Stimulated activated naive CD8-positive, alpha-beta T cell treated with anti-CD3 and anti-CD28 coated beads, Interleukin-15, amount 100 ng/mL, for 72 hours (primary cell): ENCODE results near the gene ZNF318.

ENCODE experiments used
- ATAC-seq: fragments of 150-1000 bp; cut with Tn5 transposase; 2 replicates; pipeline ENCODE4 v1.10.0; 2021; ENCODE audit warnings: mild to moderate bottlenecking, moderate library complexity
- DNase-seq, 2 donors: peaks; one replicate each; pipeline ENCODE4 v3.0.0; 2021 to 2022
- H3K27ac Mint-ChIP-seq, 2 donors: one replicate each; pipeline ENCODE4 v1.8.0; 2022; ENCODE audit warnings: mild to moderate bottlenecking in 2 of 2, mixed read lengths in 2 of 2, moderate library complexity in 2 of 2
- H3K27me3 Mint-ChIP-seq: one replicate; pipeline ENCODE4 v1.8.0; 2022; ENCODE audit warnings: mixed read lengths
- H3K4me1 Mint-ChIP-seq: one replicate; pipeline ENCODE4 v1.8.0; 2022; ENCODE audit warnings: mild to moderate bottlenecking, mixed read lengths
- H3K4me3 Mint-ChIP-seq, 2 donors: one replicate each; pipeline ENCODE4 v1.8.0; 2022; ENCODE audit warnings: mild to moderate bottlenecking in 2 of 2, mixed read lengths in 2 of 2, moderate library complexity in 1 of 2
- H3K9me3 Mint-ChIP-seq, 2 donors: one replicate each; pipeline ENCODE4 v1.8.0; 2022; ENCODE audit warnings: mixed read lengths in 2 of 2

ZNF318 gene

DNA sequence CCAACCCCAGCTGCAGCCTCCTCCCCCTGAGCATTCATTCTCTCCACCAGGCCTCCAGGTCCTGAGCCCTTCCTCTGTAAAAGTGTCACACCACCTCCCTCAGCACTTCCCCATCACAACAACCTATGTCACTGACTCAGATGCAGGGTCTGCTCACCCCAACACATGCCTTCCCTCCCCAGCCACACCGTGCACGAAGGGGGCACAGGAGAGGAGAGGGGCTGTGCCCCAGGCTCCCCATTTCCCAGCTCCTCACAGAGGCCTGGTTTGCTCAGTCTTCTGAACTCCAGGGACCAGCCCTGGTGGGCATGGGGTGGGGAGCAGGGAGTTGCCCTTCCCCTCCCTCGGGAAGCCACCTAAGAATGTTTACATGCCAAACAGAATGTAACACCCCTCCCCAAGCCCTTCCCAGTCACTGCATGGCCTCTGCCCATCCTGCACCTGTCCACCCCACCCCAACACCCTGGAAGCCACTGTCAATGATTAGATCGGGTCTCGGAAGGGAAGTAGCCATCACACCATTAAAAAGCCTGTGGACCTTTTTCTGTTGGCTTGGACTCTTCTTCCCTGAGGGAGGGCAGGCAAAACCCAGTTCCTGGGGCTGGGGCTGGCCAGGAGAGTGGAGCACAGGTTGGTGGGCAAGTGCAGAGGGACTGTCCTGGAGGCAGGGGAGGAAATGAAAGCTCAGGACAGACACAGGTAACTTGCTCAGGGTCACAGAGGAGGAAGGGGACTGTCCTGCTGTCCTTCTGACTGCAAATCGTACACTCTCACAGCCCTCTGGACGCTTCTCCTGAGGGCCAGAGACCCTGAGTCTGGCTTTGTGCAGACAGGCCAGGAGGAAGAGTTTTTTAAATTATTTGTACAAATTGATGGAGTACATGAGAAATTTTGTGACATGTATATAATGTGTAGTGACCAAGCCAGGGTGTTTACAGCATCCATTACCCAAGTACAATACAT, 81.4 kb downstream of the ZNF318 start:
- ATAC-seq (peak; percentile 28), DNase-seq (no peak)
- no peaks in the 10 kb centered on the region for H3K9me3 Mint-ChIP-seq
- H3K27ac Mint-ChIP-seq = peak overlapping the region in 1 of 2 donors; percentile 23
- H3K4me3 Mint-ChIP-seq = no peak overlapping the region
- no peaks in the 10 kb centered on the region for H3K4me1 Mint-ChIP-seq
- H3K27me3 Mint-ChIP-seq = peaks cover 45% of the 10 kb centered on the region

DNA sequence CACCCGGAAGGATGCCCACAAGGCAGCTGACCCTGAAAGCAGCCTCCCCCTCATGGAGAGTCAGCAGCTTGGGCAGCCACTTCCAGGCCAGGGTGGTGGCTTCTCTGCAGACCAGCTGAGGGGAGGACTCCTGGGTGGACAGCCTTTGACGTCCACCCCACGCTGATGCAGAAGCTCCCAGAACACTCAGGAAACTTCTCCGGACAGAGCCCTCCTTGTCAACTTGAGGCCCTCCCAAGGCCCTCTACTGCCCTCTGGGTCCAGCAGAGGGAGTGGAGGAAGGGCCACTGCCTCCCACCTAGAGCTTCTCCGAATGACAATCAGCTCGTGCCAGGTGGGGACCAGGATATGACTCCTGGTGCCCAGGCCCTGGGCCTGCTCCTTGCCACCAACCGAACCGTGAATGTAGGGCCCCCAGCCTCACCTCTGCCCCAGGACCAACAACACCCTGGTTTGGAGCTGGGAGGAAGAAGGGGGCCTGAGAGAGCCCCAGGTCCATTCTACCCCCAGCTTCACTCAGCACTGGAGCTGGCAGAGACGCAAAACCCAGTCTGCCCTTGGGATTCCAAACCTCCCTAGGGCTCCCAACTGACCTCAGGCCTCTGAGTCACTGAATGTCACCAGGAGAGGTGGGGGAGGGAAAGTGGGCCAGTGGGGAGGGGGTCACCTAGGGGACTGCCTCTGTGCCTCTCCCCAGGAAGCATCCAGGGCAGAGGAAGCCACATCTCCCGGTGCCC, 82.3 kb downstream of the ZNF318 start:
- ATAC-seq = peak; percentile 6
- Mint-ChIP-seq H3K4me1 (peaks cover under 1% of the 10 kb centered on the region), H3K4me3 (no peak overlapping the region), H3K27ac (no peak overlapping the region), H3K9me3 (no peaks in the 10 kb centered on the region), H3K27me3 (peaks cover 53% of the 10 kb centered on the region)
- no peak for DNase-seq

DNA sequence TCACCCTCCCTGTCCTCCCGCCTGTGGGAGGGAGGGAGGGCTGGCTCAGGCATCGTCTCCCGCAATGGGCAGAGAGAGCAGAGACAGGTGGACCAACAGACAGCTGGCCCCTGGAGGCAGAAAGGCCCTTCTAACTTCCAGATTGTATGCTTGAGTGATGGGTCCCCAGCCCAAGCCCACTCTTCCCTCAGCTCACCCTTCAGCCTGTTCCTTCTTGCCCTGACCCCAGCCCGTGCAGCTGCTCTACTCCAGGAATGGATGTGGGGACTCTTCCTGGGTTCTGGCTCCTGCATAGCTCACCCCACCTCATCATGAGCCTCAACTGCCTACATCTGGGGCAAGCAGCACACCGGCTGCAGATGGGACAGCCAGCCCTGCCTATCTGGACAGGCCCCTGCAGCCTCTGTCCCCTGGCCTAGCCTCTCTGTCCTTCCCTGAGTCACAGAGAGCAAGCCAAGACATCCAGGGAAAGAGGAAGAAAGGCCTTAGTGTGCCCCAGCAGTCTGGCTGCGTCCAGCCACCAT, 82.9 kb downstream of the ZNF318 start:
- Mint-ChIP-seq H3K4me1 (peaks cover 7% of the 10 kb centered on the region), H3K27ac (no peak overlapping the region), H3K27me3 (peaks cover 60% of the 10 kb centered on the region), H3K9me3 (no peaks in the 10 kb centered on the region), H3K4me3 (no peak overlapping the region)
- DNase-seq (no peak), ATAC-seq (no peak)
